NCI-H82 treated with DMSO at 0.1 percent for 48 hours (cell line): Measurements from ENCODE around the gene FAM187B.
"Not testable (repeated sequence)": the region's sequence is repeated elsewhere in the genome, so short reads cannot be mapped to it uniquely, and the experiment has no call there.

Experiments
- DNase-seq: peaks from one replicate; lab custom pipeline; 2025; ENCODE audit not compliant: unreplicated experiment; lab: John Stamatoyannopoulos, UW

FAM187B gene

GRCh38 chr19:35262101-35262761, 33.7 kb upstream of the FAM187B start:
- no peak for DNase-seq

DNA sequence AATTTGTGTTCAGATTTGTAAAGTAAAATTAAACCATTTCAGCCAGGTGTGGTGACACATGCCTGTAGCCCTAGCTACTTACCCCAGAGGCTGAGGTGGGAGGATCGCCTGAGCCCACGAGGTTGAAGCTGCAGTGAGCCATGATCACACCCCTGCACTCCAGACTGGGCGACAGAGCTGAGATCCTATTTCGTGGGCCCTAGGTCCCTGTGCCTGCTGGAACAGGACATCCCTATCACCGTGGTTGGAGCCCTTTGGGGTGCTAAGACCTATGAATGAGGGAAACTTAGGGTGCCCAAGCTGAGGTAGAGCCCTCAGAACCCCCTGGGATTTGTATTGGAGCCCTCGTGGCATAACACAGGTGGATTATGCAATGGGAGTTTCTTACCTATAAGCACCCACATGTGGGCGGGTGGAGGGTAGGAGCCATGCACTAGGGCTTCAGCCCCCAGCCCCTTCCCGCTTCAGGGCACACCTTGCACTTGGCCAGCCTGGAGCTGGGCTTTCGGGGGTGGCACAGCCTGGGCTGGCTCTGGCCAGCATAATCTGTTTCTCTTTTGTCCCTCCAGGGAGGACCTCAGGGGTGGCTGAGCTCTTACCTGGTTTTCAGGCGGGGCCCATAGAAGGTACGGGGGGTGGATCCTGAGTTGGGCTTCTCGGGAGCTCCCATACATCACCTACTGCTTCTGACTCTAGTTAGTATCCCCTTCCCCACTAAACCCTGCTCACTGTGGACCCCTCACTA, 33.0 kb upstream of the FAM187B start:
- DNase-seq, result no peak

DNA sequence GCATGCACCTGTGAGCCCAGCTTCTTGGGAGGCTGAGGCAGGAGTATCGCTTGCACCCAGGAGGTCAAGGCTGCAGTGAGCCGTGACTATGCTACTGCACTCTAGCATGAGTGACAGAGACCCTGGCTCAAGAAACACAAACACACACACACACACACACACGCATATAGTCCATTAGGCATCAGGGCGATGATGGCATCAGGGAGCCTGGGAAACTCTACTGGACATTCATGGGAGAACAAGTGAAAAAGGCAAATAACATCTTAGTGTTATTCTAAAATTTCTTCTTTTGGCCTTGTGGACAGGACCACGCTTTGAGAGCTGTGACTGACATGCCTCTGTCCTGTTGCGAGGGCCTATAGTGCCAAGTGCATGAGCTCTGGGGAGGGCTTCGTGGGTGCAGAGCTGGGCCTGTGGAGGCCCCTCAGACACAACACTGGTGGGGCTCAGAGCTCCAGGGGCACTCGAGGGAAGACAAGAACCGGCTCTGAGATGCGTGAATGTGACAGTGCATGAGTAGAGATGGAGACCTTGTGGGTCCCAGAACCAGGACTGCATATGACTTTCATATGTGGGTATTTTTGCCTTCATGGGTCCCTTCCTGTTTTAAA, 32.3 kb upstream of the FAM187B start:
- no peak for DNase-seq

- DNase-seq, result no peak
These were observed 28.5 kb upstream of the FAM187B start for GRCh38 chr19:35257113-35257461.

DNA sequence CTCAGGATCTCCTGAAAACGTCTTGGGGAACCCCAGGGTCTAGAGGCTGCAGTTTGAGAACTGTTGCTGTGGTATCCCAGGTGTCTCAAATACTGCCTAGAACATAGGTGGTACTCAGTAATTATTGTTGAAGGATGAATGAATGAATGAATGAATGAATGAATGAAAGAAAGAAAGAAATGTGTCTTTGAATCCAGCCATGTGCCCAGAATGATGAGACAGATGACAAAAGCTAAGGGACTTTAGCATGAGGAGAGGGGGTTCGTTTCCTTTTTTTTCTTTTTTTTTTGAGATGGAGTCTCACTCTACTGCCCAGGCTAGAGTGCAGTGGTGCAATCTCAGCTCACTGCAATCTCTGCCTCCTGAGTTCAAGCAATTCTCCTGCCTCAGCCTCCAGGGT, 28.0 kb upstream of the FAM187B start:
- DNase-seq, result no peak

- DNase-seq, result no peak
These were observed 26.1 kb upstream of the FAM187B start for GRCh38 chr19:35254341-35255297.

GRCh38 chr19:35253316-35254286, 25.1 kb upstream of the FAM187B start:
- DNase-seq, result no peak

DNA sequence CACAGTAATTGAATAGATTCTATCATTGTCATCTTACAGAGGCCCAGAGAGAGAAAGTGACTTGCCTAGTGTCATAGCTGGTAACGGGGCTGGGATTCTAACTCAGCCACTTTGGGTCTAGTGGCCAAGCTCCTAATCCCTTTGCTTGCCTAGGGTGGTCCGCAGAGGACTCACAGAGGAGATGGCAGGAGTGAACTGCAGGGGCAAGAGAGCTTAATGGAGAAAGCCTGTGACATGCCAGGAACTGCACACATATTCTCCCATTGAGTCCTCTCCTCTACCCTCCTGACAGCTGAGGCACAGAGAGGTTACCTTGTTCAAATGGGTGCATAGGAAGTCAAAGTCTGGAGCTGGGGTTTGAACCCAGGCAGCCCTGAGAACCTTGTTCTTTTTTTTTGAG, 22.9 kb upstream of the FAM187B start:
- no peak for DNase-seq

- no peak for DNase-seq
These were observed 21.5 kb upstream of the FAM187B start for GRCh38 chr19:35249848-35250711.

- DNase-seq, result no peak
These were observed 20.8 kb upstream of the FAM187B start for GRCh38 chr19:35249146-35249847.

- DNase-seq, result no peak
These were observed 20.0 kb upstream of the FAM187B start, which contains the start of gene LSR for GRCh38 chr19:35248310-35249145. TSS of gene LSR (plus strand) at chr19:35249002. CDS start at chr19:35249023, 21 bp downstream.

GRCh38 chr19:35247526-35248309, 19.2 kb upstream of the FAM187B start:
- no peak for DNase-seq

DNA sequence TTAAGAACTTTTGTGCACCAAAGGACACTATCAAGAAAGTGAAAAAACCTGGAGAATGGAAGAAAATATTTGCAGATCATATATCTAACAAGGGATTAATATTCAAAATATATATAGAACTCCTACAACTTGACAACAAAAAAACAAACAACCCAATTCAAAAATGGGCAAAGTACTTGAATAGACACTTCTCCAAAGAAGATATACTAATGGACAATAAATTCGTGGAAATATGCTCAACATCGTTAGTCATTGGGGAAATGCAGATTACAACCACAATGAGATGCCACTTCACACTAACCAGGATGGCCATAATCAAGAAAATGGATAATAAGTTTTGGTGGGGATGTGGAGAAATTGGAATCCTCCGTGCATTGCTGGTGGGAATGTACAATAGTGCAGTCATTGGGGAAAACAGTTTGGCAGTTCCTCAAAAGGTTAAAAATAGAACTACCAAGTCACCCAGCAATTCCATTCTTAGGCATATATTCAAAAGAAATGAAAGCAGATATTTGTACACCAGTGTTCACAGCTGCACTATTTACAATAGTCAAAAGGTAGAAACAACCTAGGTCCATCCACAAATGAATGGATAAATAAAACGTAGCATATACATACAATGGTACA, 18.0 kb upstream of the FAM187B start:
- DNase-seq, result no peak

- no peak for DNase-seq
These were observed 12.9 kb upstream of the FAM187B start for GRCh38 chr19:35241417-35241816.

GRCh38 chr19:35240327-35240726, 11.8 kb upstream of the FAM187B start:
- no peak for DNase-seq

GRCh38 chr19:35239597-35239996, 11.1 kb upstream of the FAM187B start:
- DNase-seq, result not testable (repeated sequence)
